Skin of body (tissue), 2 donors: Measurements from ENCODE around the gene UBE2L5. TPM values are rescaled to one million over a fixed set of nuclear protein-coding genes. Genes with fewer than 3 reads are reported as not detected.

Experiments
- DNase-seq: peaks from one replicate; lab custom pipeline; 2025; lab: John Stamatoyannopoulos, UW
- total RNA-seq: library from RNA; depleted of rRNA; stranded (reverse); fragments of >200 nt; gene quantifications from one replicate; pipeline ENCODE4 v1.2.3, GENCODE V29; 2014

UBE2L5 gene
- total RNA-seq: 0.99 TPM

GRCh38 chr13:30422054-30422839, at the start of gene UBE2L5:
TSS of gene UBE2L5 (plus strand) at chr13:30422493. CDS start at chr13:30427991, 5,498 bp downstream.
- peak; percentile 80 for DNase-seq

- DNase-seq: no peak
These were observed 48.6 kb upstream of the UBE2L5 start for GRCh38 chr13:30373727-30374126.

GRCh38 chr13:30375265-30375835, 46.9 kb upstream of the UBE2L5 start:
- no peak for DNase-seq

- no peak for DNase-seq
These were observed 45.6 kb upstream of the UBE2L5 start for GRCh38 chr13:30376426-30377311.

- DNase-seq: no peak
These were observed 45.0 kb upstream of the UBE2L5 start for GRCh38 chr13:30377312-30377685.

- DNase-seq: no peak
These were observed 44.1 kb upstream of the UBE2L5 start for GRCh38 chr13:30378191-30378590.

GRCh38 chr13:30381049-30381448, 41.2 kb upstream of the UBE2L5 start:
- DNase-seq: no peak

- DNase-seq: no peak
These were observed 39.3 kb upstream of the UBE2L5 start for GRCh38 chr13:30382836-30383525.

GRCh38 chr13:30388406-30389283, 33.6 kb upstream of the UBE2L5 start:
- no peak for DNase-seq

GRCh38 chr13:30391956-30392680, 30.2 kb upstream of the UBE2L5 start:
- no peak for DNase-seq

GRCh38 chr13:30392681-30393045, 29.6 kb upstream of the UBE2L5 start:
- peak; percentile 44 for DNase-seq

GRCh38 chr13:30394751-30395191, 27.5 kb upstream of the UBE2L5 start:
- DNase-seq: peak; percentile 40

GRCh38 chr13:30395192-30396158, 26.8 kb upstream of the UBE2L5 start:
- DNase-seq: peak; percentile 89

- no peak for DNase-seq
These were observed 25.7 kb upstream of the UBE2L5 start for GRCh38 chr13:30396434-30397075.

GRCh38 chr13:30398601-30399072, 23.7 kb upstream of the UBE2L5 start:
- DNase-seq: no peak

- DNase-seq: no peak
These were observed 21.9 kb upstream of the UBE2L5 start for GRCh38 chr13:30400376-30400775.

GRCh38 chr13:30401347-30401746, 20.9 kb upstream of the UBE2L5 start:
- DNase-seq: no peak

GRCh38 chr13:30403456-30403855, 18.8 kb upstream of the UBE2L5 start:
- DNase-seq: no peak
